Fibroblast of lung (primary cell): ENCODE results near the gene SLC31A1.

Source experiments
- CTCF ChIP-seq, 2 donors: IDR thresholded peaks in 1 of 2; conservative IDR thresholded peaks in 1 of 2; 1 replicate in 1 of 2; 2 replicates in 1 of 2; pipeline ENCODE4 v1.5.1; 2011 to 2012; ENCODE audit warnings: low read length in 2 of 2, control low read depth in 1 of 2, inconsistent platforms in 1 of 2, low read depth in 1 of 2, mild to moderate bottlenecking in 1 of 2
- EZH2 ChIP-seq: IDR thresholded peaks from 2 replicates; pipeline ENCODE4 v1.5.1; 2012; ENCODE audit warnings: low read length, control low read depth, mild to moderate bottlenecking; ENCODE audit errors: missing control alignments

- no peak for TF ChIP-seq EZH2
- no peak for TF ChIP-seq CTCF (conservative IDR thresholded peaks at IDR 0.05 in 1 of 2, IDR thresholded peaks at IDR 0.05 in 1 of 2; ENCODE audit: low read depth in 1 of 2, low read length in 2 of 2)
These were observed 26.3 kb downstream of the SLC31A1 start for GRCh38 chr9:113247640-113248039.
